ENCODE data around the gene LCE2C.

DNA sequence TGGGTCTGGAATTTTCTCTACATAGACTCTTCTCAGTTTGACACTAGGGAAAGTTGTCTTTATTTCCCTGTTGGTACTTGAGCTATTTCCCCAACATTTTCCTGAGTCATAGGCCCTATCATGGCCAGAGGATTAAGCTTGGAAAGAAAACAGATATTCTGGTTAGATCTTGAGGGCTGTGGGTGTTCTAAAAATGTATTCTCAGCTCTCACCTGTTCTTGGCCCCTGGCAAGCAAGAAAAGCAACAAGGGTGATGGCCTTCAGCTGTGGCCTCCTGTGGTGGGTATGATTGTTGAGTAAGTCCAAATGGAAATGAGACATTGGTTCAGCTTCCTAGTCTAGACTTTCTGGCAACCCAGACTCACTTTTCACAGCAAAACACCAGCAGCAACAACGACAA is 34.7 kb upstream of the LCE2C start:
- TF ChIP-seq, protein P1, sequence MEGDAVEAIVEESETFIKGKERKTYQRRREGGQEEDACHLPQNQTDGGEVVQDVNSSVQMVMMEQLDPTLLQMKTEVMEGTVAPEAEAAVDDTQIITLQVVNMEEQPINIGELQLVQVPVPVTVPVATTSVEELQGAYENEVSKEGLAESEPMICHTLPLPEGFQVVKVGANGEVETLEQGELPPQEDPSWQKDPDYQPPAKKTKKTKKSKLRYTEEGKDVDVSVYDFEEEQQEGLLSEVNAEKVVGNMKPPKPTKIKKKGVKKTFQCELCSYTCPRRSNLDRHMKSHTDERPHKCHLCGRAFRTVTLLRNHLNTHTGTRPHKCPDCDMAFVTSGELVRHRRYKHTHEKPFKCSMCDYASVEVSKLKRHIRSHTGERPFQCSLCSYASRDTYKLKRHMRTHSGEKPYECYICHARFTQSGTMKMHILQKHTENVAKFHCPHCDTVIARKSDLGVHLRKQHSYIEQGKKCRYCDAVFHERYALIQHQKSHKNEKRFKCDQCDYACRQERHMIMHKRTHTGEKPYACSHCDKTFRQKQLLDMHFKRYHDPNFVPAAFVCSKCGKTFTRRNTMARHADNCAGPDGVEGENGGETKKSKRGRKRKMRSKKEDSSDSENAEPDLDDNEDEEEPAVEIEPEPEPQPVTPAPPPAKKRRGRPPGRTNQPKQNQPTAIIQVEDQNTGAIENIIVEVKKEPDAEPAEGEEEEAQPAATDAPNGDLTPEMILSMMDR (IDR thresholded peaks at IDR 0.05; ENCODE audit: low read depth, low read length, poor library complexity, severe bottlenecking) = no peak
- no peak for TF ChIP-seq EZH2phosphoT487 (IDR thresholded peaks at IDR 0.05; ENCODE audit: borderline replicate concordance, low read length)
